Stimulated activated CD8-positive, alpha-beta memory T cell treated with anti-CD3 and anti-CD28 coated beads, Interleukin-15, amount 100 ng/mL, for 4 hours (primary cell): ENCODE data around the gene KRT77.
"Not testable (repeated sequence)": the region's sequence is repeated elsewhere in the genome, so short reads cannot be mapped to it uniquely, and the experiment has no call there.

Source experiments
- DNase-seq, 2 donors: peaks; one replicate each; pipeline ENCODE4 v3.0.0-alpha.2; 2020; ENCODE audit warnings: low read depth in 2 of 2

The KRT77 gene

DNA sequence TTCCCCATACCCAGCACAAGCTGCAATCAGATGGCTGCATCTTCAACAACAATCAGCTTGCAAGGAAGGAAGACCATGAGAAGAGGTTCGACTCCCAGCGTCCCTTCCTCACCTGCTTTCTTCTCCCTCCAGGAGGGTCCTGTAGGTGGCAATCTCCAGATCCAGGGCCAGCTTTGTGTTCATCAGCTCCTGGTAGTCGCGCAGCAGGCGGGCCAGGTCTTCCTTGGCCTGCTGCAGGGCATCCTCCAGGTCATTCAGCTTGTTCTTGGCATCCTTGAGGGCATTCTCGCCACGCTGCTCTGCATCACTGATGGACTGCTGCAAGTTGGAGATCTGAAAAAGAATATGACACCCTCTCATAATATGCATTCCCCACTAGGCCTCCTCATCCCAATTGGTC, 27.2 kb downstream of the KRT77 start:
- DNase-seq, result no peak

DNA sequence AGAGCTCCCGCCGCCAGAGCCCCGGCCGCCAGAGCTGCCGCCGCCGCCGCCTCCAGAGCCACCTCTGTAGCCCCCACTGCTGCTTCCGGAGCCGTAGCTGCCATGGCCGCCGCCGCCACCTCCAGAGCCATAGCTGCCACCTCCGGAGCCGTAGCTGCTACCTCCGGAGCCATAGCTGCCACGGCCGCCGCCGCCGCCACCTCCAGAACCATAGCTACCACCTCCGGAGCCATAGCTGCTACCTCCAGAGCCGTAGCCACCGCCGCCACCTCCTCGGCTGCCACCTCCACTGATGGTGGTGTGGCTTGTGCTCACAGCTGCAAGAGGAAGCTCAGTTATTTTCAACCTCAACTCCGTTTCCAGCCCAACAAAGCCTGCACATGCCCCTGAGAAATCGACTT, 28.0 kb downstream of the KRT77 start:
- no peak for DNase-seq

DNA sequence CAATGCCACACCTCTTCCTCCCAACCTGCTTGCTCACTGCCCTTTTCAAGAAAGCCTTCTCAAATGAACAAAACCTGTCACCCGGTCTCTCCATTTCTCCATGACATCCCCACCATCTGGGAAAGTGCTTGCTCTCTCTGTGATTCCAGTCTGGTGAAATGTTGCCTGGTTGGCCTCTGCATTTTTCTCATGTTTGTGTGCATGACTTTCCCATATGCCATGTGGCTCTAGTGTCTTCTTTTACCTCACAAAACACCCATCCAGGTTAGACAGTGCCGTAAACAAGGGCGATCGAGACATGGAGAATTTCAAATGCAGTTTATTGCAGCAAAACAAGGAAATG, 28.9 kb downstream of the KRT77 start:
- no peak for DNase-seq

DNA sequence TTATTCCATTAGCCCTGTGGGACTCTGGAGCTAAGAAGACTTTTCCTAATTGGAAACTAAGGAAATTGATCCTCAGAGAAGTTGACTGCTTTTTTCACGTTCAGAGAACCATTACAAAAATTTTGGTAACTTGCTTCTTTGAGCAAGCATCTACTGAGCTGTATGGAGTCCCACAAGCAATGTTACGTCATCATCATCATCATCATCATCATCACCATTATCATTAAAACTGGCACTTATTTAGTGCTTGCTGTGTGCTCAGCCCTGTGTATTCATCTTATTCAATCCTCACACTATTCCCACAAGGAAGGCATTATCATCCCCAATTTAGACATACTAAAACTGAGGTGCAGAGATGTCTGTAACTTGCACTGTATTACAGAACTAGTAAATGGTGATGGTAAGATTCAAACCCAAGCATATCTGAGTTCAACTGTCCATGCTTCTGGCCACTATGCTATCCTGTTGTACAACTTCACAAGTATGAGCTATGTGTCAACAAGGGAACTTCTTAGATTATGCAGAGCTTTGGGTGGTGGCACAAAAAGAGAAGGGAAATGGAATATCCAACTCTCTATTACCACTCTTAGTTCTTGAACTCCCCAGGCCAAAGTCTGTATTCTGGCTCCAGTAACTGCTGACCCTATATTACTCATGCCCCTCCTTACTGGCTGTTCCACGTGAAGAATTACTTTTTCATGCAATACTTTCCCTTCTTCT, 29.5 kb downstream of the KRT77 start:
- no peak for DNase-seq

DNA sequence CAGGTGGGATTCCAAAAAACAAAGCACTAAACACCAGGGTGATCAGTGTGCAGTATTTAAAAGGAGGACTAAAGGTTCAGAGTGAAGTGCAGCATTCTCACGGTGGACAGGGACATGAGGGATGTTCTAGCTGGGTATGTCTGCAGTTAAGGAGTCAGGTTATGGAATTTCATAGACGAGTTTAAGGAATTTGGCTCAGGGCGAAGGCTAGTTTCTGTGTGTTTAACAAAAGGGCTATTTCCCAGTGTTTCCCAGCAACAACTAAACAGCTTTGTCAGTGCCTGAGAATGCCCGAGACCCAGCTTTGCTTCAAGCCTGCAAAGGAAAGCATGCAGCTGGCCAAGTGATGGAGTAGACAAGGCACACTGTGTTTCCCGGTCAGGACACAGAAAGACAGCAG, 30.1 kb downstream of the KRT77 start:
- no peak for DNase-seq

DNA sequence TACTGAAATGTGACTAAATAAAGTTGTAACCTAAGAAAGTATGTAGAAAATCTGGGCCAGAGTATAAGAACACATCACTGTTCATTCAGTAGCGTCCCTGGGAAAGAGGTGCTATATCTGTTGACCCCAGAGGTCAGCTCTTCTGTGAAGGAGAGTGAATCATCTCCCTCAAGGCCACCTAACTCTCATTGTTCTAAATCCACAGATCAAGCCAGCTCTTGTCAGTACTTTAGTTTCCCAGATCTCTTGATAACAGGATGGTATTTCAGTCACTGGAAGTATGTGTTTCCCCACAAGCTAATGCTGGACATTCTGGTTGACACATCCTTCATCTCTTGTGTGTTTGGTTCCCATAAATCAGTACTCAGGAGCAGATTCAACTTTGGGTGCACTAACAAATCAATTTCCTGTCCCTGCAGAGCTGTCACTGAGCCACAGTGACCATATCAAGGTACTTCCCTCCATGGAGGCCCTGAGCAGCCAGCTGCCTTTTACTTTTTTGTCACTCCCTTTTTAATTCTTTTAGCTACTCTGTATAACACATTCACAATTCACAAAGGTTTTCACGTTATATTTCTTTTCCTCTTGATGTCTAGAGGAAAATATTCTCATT, 30.9 kb downstream of the KRT77 start:
- no peak for DNase-seq

DNA sequence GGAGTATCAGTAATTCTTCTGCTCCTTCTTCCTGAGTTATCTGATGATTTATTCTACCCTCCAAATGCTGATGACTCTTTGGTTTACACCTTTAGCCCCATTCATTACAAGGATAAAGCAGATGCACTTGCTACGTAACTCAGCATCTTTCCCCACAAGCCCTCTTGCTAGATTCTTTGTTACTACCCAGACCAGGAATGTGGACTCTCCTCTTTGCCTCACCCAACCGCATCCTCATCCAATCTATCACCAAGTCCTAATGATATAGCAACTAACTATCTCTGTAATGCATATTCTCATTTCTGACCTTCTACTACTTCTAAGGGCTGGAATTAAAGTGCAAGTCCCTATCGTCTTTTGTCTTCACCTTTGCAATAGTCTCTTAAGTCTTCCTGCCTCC, 32.4 kb downstream of the KRT77 start:
- DNase-seq, result no peak

DNA sequence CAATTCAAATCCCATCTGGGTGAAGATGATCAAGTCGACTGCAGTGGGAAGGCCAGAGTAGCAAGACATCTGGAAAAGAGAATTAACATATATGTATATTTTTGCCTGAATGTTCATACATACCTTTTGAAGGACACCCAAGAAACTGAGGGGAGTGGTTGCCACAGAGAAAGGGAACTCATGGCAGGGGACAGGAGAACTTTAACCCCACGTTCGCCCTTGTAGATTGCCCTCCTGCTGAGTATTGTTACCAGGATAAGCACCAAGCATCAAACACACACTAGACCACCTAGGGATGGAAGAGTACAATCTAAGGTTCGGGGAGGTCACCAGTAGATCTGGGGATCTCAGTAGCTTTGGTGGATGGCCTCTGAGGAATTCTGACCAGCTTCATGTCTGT, 32.8 kb downstream of the KRT77 start:
- no peak for DNase-seq

DNA sequence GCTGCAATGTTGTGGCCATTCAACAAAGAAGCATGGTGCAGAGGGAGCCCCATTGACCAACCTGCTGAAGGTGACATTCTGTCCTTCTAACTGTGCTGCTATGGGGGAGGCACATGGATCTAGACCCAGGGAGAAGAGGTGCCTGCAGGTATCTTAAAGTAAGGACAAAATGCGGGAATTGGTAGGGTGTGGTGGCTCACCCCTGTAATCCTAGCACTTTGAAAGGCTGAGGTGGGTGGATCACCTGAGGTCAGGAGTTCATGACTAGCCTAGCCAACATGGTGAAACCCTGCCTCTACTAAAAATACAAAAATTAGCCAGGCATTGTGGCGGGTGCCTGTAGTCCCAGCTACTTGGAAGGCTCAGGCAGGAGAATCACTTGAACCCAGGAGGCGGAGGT, 33.4 kb downstream of the KRT77 start:
- not testable (repeated sequence) for DNase-seq

DNA sequence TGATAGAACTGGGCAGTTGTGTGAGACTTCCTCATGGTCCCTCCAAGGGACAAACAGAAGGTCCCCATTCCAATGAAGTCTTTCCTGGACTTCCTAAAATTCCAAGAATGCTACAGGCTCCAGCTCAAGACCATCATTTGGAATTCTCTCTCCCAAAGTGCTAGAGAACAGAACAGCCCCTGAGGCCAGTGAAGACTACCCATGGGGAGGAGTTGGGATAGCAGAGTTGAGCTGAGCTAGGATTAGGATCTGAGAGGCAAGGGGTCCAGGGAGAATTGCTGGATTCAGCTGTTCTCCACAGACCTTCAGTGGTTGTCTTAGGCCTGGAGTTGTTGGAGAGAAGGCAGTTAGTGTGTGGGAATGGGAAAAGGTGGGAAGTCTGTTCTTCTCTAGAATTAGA, 33.9 kb downstream of the KRT77 start:
- DNase-seq, result no peak

DNA sequence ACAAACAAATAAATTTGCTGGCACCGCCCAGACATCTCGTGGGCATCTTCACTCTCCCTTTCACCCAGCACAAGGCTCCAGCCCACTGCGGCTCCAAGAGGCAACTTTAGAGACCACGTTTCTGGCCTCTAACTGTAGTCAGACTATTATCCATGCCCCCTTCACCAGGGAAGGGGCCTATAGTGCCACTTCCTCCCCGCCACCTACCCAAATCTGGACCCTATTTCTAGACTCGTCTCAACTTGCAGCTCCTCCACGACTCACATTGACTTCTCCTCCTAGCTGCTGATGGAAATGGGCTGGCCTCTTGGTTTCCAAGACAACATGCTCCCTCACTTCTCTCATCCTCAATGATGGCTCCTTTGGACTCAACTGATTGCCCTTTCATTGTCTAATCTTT, 35.4 kb downstream of the KRT77 start:
- DNase-seq, result no peak

DNA sequence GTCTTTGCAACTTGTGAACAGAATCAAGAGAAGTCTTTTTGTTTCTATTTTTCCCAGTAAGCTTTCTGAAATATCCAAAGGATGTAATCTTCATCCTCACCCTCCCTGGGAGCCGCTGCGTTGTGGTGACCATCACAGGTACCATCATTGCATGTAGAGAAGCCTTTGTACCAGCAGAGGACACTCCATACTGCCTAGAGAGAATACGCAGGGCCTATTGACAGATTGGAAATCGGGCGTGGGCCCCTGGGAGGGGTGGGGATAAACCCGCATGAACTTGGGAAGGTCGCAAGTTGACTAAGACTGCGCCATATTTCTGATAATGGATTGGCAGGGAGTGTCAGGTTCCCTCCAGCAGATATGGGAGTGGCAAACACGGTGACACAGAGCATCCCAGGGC, 35.8 kb downstream of the KRT77 start:
- DNase-seq, result no peak

DNA sequence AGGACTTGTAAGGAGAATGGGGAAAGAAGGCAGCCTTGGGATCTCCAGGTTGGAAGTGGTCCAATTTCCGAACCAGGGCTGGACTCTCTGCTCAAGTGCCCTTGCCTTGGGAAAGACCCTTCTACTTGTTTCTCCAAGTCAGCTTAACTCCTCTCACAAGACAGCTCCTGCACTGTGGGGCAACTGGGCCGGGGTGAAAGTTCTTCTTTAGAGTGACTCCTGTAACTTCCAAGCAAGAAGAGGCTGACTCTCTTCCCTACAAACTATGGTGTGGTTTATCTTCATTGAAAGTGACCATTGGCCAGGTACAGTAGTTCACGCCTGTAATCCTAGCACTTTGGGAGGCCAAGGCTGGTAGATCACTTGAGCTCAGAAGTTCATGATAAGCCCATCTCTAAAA, 36.9 kb downstream of the KRT77 start:
- DNase-seq, result no peak

DNA sequence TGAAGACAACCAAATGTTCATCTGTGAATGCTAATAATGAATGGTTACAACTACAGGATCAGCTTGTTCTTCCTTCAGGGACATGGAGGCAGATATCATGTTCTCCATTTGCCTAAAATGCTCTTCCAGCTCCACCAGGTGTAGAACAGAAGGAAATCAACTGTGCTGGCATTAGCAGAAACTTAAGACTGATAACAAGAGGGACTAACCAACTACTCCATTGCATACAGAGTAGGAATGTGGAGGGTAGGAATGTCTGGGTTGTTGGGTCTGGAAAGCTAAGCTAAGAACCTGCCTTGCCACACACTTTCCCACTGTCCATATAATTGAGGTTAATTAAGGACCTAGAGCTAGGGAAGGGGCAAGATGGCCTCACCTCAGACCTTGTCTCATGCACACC, 39.9 kb downstream of the KRT77 start:
- no peak for DNase-seq

DNA sequence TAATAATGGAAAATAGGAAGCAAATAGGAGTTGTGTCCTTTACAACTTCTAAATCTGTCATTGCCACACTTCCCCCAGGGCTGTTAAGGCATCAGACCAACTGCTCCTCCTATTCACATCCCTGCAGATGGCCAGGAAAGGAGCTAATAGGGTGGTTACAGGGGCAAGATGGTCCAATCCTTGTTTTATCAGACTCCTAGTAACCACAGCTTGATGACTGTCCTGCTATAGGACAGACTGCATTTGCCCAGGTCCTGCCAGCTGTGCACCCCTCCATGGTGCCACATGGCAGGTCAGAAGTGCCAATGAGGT, 40.5 kb downstream of the KRT77 start:
- DNase-seq, result no peak

DNA sequence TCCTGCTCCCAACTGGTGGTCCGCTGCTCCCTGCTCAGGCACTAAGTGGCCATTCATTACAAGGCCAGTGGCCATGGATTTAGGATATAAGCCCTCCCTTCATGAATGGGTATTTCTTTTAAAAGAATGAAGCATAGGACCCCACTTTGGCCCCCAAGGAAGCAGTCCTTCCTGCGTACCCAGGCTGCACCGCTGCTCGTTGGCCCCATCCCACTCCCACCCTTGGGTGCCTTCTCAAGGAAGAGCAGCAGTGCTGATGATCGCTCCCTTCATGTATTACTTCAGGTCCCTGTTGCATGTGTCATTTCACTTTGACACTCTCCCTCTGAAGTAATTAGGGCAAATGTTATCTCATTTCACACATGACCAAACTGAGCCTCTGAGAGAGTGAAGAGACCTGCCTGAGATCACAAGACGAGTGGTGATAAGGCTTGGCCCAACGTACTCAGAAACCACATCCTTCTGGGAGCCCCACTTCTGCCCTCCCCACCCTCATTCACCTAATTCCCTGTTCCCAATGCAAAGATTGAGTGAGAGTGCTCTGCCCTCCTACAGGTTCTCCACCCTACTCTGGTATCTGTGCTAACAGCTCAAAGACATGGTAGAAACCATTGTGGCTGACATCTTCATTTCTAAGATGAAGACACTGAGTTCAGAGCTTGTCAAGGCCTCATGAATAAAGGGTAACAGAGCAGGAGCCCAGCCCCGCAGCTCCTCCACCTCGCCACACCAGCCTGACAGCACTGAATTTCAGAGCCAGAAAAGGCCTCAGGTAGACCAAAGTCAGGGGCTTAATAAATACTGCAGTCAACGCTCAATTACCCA, 41.0 kb downstream of the KRT77 start:
- DNase-seq, result no peak

DNA sequence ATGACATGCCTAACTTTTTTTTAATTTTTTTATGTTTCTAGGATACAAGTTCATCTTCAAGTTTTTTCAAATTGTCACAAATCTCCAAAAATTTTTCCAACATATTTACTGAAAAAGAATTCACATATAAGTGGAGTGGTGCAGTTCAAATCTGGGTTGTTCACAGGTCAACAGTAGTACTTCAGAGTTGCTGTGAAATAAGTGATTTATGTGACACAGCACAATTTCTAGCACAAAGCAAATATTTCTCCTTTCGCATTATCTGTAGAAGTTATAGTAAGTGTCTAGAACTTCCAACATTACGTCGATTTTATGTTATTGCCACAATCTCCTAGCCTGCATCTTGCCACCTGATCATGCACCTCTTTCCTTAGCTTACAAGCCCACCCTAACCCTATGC, 41.7 kb downstream of the KRT77 start:
- no peak for DNase-seq

DNA sequence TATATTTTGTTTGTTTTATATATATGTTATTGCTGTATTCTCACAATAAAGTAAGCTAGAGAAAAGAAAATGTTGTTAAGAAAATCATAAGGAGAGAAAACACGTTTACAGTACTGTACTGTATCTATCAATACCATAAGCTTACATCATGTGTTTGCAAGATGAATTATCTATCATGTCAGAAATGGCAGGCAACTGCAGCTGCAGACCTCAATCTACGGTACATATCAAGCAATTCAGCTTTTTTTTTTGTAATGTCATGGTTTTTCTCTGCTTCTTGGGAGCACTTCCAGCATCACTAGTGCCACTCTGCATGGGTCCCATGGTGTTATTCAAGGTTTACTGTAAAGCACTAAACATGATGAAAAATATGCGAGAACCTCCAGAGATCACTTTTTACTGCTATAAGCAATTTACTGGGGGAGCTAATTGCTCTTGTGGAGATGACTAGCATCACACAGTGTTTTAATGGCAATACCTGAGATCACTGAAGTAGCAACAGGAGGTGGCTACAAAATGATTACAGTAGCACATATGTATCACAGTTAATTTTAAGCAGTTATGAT, 42.3 kb downstream of the KRT77 start:
- DNase-seq, result no peak

DNA sequence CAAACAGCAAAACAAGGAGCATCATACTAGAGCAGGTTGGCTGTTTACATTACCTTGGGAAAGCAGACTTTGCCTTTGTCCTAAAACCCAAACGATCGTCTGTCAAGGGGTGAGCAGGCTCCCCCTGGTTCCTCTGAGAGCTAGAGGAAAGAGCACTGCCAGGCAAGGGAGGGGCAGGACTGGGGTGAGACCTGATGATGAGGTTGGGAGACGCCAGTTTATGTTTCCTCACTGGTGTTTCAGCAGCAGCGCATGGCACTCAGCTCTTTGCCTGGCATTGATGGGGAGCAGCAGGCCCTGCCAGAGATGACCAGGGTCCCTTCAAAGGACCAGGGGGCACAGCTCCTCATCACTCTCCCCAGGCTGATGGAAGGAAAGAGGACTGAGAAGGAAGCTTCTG, 43.4 kb downstream of the KRT77 start:
- no peak for DNase-seq

DNA sequence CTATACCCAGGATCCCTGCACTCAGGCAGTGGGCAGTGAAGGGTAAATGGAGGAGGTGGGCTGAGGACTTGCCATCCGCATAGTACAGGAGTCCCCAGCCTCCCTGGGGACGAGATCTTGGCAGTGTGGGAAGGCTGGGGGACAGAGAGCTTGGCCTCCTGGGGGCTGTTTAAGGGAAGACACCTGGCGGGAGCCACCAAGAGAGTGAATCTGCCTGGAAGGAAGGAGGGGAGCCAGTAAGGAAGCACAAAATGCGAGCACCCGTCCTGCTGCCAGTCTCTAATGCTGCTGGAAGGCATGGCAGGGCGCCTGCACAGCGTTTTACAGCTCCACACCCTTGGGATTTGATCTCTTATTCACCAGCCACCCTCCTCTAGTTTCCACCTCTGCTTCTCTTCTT, 43.9 kb downstream of the KRT77 start:
- DNase-seq, result no peak

DNA sequence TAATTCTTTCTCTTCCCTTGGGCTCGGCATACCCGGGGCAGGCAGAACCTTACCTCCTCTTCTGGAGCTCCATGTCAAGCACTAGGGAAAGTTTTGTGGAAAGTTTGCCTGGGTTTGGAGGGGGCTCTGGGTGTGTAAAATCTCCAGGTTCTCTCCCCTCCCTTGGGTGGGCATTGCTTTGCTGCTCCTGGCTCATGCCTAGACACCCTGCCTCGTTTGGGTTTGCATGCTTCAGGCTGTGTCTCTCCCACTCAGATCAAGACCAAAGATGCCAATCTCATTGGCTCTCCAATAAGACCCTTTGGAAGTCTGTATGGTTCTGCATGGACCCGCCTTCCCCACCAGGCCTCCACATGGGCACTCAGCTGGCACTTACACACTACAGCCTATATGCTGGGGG, 45.1 kb downstream of the KRT77 start:
- no peak for DNase-seq

DNA sequence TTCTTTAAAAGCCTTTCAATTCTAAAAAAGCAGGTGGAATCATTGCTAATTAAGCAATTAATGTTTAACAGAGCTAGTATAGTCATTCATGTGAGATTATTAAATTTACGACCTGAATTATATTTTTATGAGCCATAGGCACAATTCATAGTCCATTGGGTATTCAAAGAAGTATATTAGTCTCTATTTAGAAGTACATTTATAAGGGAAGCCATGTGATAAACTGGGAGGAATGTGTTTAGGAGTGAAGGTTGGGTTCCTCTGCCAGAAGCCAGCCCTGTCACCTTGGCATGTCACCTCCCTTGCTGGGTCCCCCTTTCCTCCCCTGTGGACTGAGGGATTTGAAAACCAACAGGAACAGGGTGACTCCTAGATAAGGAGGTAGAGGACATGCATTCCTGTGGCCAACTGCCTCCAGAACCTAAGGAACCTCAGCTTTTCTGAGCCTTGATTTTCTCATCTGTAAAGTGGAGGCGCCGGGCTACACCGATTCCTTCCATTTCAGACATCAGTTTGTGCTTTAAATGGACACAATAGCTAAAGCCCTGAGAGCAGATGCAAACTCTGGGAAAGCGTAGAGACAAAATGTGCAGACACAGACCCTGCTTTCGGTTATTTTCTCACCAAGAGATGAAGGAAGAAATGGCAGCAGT, 45.9 kb downstream of the KRT77 start:
- DNase-seq, result no peak

DNA sequence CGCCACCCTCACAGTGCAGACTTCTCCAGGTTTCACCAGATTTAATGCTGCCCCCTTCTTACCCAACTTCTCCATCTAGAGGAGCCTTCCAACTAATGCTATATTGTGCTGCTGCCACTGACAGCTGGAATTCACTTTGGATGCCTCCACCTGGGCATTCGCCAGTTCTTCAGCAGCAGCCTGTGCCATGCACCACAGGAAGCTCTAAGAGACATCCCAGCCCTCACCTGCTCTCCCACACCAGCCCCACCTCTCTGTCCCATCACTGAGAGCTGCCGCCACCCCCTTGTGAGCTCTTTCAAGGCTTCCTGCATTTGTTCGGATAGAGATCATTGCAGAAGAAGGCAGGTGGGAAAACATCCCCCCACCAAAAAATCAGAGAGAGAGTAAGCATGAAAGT, 46.7 kb downstream of the KRT77 start:
- DNase-seq, result no peak
